Inflammatory macrophage (primary cell): ENCODE data around the gene HOXA10.

Experiments used
- DNase-seq, 2 donors: peaks; one replicate each; pipeline ENCODE4 v3.0.0-alpha.2; 2020 to 2022

HOXA10 gene

GRCh38 chr7:27189997-27190748 is 16.1 kb upstream of the HOXA10 start:
- no peak for DNase-seq

GRCh38 chr7:27189295-27189996 is 15.3 kb upstream of the HOXA10 start:
- DNase-seq: no peak

- no peak for DNase-seq
Observed at GRCh38 chr7:27188386-27189294, 14.5 kb upstream of the HOXA10 start.

- no peak for DNase-seq
Observed at GRCh38 chr7:27187475-27188385, 13.6 kb upstream of the HOXA10 start.

GRCh38 chr7:27186668-27187474 is 12.8 kb upstream of the HOXA10 start:
- no peak for DNase-seq

- DNase-seq: no peak
Observed at GRCh38 chr7:27185854-27186667, 11.9 kb upstream of the HOXA10 start.

GRCh38 chr7:27185013-27185853 is 11.1 kb upstream of the HOXA10 start, which contains the start of gene HOXA11:
HOXA11 (minus strand) TSS chr7:27185232; CDS start chr7:27185144, 88 bp downstream.
- DNase-seq: no peak

GRCh38 chr7:27184337-27185012 is 10.4 kb upstream of the HOXA10 start:
- peak in 1 of 2 donors; percentile 41 for DNase-seq

- no peak for DNase-seq
Observed at GRCh38 chr7:27183682-27184336, 9.7 kb upstream of the HOXA10 start.

GRCh38 chr7:27182861-27183681 is 9.0 kb upstream of the HOXA10 start:
- no peak for DNase-seq

GRCh38 chr7:27182285-27182841 is 8.2 kb upstream of the HOXA10 start:
- DNase-seq: no peak

GRCh38 chr7:27181795-27182275 is 7.7 kb upstream of the HOXA10 start:
- no peak for DNase-seq

GRCh38 chr7:27180431-27181420 is 6.6 kb upstream of the HOXA10 start:
- no peak for DNase-seq

GRCh38 chr7:27179503-27180430 is 5.6 kb upstream of the HOXA10 start:
- peak; percentile 67 to 69 for DNase-seq
